ENCODE measurements around the gene CYP26B1.

Gene CYP26B1

DNA sequence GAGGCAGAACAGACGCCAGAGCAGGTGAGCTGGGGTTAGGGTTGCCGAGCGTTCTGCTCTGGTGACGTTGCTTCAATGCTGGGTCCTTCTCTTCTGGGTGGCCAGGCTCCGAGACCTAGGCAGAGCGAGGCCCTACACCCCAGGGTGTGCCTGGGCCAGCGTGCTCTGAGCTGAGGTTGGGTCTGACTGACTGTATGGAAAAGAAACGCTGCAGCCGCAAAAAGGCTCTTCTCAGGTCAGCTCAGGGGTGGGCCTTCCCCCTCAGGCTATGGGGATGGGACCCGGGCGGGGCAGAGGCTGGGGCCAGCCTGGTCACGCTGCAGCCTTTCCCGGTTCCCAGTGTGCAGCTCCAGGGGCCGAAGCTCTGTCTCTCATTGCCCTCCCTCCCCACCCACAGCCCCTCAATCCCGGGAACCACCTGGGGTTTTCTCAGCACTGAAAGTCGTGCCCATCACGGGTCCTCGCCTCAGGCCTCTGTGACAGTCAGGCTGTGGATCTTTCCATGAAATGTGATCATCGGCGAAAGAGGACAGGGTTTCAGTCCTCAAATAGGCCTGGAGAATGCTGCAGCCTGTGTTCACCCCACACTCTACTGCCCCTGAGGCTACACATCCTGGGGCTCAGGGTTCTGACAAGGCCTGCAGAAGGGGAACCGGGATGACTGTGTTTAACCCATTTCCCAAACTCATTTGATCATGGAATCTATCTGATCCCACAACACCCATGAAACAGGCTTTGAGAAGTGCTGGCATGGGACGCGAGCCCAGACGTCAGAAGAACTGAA is 19.4 kb downstream of the CYP26B1 start:
- no peak for DNase-seq

DNA sequence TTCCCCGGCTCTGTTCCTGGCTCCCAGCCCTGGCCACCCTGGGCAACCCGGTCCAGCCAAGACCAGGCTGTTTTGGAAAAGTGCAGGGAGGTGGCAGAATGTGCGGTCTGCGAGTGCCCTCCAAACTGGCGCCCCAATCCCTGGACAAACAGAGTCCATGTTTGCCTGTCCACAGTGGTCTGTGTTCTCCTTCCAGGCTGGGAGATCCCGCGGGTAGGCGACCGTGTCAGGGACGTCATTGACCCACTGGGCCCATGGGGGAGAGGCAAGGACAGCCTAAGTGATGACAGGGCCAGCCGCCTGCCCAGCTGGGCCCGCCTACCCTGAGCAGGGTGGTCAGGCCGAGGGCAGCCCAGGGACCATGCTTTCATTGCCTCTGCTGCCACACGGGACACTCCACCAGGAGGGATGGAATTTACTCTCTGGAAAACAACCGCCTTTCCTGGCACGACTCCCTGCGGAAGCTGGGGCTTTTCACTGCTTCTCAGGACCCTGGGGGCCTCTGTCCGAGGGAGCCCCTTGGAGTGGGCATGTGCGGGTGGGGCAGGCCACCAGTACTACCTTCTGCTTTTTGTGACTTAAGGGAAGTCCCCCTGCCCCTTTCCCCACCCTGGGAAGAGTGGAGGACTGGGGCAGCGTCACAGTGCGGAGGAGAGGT is 20.1 kb downstream of the CYP26B1 start:
- no peak for DNase-seq

DNA sequence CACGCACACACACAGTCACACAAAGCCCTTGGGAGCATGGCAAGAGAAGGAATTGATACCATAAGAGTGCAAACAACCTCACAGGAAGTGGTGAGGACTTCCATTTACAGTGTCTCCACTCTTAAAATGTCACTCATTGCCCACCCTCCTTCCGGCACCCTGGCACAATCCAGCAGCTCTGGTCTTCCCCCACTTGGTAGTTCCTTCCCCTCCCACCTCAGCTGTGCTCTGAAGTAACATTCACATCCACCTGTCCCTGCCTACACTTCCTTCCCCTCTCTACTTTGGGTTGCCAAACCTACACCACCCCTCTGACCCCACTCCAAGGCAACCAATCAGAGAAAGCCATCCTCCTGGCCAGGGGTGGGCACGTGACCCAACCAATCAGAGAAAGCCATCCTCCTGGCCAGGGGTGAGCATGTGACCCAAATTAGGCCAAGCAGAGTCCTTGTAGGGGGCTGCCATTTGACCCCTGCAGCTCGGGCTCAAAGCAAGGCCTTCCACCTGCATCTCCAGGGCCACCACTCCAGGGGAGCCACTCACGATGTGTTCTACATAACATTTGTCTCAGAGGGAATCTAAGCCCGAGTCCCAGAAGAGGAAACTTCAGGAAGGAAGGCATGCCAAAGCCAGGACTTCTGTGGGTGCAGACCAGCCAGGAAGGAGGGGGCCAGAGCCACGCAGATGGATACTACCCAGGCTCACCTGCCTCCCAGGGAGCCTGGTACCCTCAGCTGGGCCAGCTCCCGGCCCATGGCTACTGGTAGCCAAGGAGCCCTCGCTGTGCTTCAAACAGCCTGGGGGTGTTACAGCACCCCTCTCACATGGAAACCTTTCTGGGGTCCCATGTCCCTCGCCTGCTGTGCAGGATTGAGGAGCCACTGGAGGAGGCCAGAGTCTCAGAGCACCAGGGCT is 21.2 kb downstream of the CYP26B1 start:
- DNase-seq = no peak

DNA sequence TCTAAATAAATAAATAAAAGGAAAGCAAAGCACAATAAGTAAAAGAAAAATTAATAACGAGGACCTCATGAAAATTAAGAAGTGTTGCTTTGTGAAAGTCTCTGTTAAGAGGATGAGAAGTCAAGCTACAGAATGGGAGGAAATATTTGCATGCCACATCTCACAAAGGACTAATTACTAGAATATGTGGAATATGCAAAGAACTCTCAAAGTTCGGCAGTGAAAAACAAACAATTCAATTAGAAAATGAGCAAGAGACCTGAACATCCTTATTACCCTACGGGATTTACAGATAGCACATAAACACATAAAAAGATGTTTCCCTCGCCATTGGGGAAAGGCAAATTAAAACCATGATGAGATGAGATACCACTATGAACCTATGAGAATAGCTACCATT is 23.3 kb downstream of the CYP26B1 start:
- peak; percentile 62 for DNase-seq

DNA sequence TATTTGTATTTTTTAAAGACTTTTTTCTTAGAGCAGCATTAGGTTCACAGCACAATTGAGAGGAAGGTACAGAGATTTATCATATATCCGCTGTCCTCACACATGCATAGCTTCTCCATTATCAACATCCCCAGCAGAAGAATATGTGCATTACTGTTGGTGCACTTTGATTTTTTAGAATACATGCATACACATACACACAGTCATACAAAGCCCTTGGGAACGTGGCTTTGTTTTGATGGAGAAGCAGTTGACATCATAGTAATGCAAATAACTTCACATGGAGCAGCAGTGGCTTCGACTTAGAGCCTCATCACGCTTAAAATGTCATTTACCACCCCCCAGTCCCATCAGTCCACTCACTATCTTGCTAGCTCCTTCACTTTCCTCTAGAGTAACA is 26.5 kb downstream of the CYP26B1 start:
- DNase-seq = no peak

DNA sequence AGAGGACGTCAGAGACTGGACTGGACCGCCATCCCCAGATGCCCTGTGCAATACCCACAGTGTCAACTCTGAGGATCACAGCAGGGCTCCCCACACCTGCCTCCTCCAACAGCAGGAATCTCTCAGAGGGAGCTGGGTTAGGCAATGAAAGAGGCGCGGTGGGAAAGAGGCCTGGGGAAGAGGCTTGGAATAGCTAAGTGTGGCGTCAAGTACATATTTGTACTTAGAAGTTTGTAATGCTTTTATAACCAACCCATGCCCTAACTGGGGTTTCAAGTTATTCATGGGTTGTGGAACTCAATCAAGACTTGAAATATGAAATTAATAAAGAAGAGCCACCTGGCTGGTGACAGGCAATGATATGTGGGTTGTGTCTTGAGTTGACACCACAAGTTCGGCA is 28.7 kb downstream of the CYP26B1 start:
- DNase-seq = no peak

DNA sequence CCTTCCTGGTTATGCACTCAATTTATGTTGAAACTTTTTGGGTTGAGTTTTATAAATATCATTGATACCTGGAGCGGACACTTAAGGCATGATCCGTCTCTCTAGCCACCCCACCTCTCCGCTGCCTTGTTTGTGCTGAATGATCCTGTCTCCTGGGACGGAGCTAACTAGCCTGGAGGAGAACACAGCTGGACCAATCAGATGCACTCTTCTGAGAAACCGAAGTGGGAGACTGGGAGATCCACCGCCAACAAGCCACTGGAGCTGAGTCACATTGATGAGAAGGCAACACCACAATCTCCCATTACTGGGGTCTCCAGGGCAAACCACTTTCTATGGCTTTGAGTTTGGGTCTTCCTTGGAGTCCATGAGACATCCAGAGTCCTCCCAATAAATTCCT is 29.3 kb downstream of the CYP26B1 start:
- no peak for DNase-seq

DNA sequence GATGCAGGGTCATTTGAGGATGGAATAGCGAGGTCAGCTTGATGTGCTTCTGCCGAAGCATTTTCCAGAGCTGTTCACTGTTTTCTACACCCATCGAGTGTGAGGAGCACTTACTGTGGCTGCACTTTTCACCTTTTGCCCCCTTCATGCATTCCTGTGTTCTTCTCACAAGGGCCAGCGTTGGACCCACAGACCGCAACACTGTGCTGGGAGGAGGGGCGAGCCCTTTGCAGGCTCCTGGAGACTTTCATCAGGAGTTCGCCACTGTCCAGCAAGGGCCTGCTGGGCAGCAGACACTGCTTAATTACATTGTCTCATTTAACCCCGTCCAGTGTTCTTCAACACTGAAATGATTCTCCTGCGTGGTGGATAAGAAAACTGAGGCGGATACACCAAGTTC is 29.9 kb downstream of the CYP26B1 start:
- DNase-seq = no peak

DNA sequence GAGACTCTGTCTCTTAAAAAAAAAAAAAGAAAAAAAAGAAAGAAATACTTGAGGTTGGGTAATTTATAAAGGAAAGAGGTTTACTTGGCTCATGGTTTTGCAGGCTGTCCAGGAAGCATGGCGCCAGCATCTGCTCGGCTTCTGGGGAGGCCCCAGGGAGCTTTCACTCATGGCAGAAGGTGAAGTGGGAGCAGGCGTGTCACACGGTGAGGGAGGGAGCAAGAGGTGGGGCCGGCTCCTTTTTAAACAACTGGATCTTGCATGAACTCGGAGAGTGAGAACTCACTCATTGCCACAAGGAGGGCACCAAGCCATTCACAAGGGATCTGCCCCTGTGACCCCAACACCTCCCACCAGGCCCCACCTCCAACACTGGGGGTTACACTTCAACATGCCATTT is 30.6 kb downstream of the CYP26B1 start:
- no peak for DNase-seq

DNA sequence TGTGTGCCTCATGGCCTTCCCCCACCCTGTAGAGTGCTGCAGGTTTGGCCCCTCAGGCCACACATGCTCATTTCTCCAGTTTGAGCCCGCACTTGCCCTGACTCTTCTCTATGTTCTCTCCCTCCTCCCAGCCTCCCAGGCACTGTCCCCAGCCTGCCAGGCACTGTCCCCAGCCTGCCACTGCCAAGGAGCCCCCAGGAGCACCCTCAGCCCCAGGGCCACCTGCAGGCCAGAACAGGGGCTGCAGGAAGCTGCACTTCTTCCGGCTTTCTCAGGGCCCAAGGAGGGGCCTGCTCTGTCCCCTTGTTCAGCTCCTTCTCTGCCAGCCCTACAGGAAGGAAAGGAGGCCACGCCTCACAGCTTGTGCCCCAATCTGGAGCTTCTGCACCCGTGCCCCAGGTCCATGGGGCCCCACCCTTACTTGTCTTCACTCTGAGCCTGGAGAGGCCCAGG is 31.6 kb downstream of the CYP26B1 start:
- DNase-seq = no peak

DNA sequence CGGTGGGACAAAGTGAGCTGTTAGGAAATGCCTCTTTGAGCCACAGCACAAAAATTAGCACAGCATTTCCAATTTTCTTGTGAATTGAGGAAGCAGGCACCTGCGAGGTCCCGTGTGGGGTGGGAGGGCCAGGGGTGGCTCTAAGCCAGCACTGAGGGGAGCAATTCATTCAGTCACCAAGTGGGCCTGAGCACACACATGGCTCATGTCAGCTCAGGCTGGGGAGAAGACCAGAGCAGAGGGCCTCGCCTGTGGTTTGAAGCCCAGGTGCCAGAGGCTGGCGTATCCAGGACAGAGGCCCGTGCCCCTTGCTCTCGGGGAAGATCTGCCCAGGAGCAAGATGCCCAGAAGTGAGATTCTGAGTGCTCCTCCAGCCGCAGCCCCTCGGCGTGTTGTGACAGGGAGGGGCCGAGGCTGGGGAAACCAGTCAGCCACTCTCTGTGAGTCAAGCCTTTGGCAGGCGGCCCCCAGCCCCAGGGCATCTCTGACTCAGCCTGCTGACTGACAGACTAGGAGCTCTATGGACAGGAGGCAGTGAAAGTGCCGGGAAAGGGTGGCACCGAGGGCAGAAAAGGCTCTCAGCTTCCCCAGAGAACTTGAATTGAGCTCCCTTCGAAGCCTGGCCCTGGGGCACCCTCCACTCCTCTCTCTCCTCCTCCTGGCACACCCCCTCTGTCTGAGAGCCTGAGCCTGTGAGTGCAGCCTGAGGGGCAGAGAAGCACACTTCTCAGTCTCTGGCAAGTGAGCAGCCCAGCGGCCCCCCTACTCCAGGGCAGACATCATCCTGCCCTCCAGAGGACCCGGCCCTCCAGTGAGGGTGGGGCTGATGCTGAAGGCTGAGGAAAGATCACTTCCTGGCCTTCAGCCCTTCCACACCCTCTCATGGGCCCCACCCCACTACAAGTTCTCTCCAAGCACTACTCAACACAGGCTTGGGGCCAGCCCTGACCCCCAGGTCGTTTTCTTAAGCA is 32.3 kb downstream of the CYP26B1 start:
- DNase-seq = peak; percentile 91

DNA sequence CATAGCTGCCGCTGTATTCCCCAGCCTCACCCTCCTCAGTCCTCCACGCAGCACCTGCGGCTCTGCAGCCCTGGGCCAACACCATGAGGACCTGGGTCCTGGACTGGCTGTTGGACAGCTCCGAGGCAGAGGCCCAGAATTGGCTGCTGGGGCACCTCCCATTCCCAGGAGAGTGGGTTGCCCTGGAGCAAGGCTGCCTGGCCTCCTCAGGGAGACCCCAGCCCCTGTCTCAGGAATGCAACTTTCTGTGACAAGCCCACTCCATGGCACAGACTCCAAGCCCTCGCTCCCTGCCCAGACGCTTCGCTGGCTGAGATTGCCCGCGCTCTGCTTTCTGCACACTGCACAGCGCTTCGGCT is 33.0 kb downstream of the CYP26B1 start:
- DNase-seq = no peak

DNA sequence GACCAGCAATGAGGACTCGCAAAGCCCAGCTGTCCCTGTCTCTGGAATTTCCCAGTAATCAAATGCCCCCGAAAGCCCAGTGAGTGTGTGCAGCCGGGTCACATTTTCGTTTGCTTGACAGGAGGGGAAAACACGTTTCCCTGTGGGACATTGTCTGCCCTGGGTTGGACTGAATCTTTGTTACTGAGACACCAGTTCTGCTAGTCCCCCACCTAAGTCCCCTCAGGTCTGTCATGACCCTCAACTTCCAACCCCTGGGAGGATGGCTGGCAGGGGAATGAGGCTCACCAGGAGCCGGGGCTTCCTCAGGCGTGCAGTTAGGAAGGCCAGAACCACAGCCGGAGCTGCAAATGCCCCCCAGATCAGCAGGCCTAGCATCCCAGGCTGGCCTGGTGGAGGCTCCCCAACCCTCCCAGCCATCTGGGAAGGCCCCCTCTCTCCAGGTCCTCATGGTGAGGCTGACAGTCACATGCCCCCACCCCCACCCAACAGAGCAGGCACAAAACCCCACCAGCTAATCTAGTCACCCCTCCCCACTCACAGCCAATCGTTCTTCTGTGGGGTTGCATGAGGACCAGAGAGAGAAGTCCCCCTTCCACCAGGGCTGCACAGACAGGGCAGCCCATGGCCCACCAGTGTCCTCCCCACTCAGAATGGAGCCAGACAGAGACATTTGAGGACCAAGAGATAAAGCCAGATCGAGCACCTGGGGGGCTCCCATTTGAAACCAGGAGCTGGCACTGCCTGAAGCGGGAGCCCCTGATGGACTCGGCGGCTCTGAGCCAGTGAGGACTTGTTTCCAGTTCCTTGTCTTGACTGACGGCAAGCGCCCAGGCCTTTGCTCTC is 33.6 kb downstream of the CYP26B1 start:
- no peak for DNase-seq

DNA sequence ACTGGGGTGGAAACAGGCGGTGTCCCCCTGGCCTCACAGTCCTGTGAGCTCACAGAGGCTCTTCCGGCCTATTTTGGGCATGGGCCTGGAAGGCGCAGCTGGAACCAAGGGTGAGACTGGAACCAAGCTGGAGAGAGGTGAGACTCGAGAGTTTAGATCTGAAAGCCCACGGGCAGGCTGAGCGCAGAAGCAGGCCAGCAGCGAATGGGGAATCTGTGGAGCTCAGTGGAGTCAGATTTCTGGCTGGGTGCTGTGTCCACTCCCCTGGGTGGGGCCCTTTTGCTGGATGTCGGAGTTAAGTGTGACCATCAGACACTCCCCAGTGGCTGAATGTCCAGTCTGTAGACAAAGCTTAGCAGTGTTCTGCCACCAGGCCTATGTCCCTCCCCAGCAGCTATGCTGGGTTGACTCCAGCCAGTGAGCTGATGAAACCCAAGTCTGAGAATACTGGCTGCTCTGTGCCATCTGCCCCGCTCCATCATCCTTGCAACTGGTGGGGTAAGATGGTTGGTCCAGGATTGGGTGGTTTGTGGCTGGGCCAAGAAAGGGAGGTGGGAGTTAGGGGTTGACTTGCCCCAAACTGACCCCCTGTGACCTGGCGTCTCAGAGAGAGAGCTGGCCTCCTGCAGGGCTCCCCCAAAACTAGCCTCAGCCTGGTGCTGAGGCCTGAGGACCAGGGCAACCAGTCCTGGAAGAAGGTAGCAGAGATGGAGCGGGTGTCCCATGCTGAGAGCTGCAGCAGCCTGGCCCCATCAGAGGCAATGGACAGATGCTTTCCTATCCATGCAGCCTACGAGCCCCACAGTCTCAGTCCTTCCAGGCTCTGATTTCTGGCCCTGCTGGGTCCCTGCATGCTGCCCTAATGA is 34.4 kb downstream of the CYP26B1 start:
- DNase-seq = no peak

DNA sequence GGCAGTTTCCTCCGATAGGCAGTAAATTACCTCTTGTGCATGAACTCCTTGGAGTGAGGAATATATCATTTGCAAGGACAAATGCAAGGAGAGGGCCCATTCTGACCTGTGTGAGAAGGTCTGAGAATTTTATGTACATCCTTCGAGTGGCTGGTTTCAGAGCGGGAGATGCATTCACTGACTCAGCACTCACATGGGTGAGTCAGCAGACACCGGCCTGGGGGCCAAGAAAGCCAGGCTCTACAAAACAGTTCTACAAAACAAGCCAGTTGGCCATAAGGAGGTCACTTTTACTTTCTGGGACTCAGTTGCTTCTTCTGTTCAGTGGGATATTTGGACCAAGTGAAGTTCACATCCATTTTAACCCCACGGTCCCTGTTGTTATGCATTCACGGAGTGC is 35.3 kb downstream of the CYP26B1 start:
- DNase-seq = peak; percentile 70

DNA sequence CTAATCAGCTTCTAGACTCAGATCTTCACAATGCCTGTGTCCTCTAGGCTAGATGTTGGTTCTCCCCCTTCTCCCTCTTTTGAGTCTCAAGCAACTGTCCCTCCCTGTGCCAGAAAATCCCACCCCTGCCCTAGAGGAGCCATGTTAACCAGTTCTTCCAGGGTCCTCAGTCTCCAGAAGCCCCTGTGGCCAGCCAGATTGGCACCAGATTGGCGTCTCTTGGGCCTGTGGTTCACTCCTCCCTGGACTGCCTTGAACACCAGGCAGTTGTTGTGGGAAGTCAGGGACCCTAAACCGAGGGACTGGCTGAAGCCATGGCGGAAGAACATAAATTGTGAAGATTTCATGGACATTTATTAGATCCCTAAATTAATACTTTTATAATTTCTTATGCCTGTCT is 36.6 kb downstream of the CYP26B1 start:
- no peak for DNase-seq

DNA sequence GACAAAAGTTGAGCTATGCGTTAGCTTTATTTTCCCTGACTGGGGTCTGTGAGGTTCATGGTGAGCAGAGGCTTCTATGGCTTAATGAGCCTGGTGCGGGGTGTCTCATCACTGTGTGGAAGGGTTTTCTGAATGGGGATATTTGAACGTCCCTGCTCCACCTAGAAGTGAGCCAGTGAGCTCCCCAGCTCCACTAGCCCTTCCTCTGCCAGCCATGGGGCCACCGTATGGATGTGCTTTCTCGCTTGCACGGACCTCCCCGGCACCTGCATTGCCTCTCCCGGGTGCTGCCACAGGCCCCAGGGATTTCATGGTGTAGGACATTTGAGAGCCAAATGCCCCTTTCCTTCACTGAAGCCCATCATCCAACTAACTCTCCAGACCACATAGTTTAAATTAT is 37.8 kb downstream of the CYP26B1 start:
- no peak for DNase-seq

DNA sequence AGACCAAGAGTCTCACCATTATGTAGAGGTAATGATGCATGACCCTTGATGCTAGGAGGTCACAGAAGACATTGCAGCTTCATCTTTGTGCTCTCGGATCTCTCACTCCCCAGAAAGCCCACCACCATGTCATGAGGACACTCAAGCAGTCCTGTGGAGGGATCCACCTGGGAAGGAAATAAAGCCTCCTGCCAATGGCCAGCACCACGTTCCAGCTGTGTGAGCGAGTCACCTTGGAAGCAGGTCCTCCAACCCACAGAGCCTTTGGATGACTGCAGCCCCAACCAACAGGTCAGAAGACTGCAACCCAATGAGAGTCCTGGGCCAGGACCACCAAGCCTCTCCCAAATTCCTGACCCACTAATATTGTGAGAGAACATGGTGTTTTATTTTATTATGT is 38.4 kb downstream of the CYP26B1 start:
- DNase-seq = no peak

DNA sequence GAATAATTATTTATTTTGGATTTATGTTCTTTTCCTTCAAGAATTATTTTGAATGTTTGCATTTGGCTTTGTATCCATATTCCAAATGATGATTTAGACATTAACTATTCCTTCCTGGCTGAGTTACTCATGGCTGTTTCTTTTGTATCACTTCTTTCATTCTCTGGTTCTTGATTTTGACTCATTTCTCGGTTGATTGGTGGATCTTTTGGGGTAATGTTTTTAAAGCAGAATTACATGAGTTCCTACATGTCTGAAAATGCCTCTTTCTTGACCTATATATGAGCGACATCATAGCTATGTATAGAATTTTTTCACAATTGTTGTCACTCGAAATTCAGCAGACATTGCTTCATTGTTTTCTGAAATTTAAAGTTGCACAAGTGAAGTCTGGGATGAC is 39.5 kb downstream of the CYP26B1 start:
- peak; percentile 67 for DNase-seq

DNA sequence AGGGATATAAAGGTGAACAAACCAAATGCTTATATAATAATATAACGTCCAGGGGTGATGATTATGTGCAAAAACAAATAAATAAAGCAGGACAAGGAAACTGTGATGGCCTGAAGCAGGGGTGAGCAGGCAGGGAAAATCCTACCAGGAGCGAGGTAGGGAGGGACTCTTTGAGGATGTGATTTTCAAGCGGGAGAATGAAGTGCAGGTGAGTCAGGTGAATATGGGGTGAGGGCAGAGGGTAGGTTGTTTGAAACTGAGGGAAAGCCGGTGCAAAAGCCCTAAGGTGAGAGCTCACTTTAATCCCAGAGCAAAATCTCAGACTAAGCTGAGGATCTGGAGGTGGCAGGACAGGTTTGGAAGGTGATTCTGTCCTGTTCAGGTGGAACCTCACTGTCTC is 40.7 kb downstream of the CYP26B1 start:
- no peak for DNase-seq
